ENCODE results near the gene BTBD7. TPM values are rescaled to one million over a fixed set of nuclear protein-coding genes. Genes with fewer than 3 reads are reported as not detected.
"Not testable (repeated sequence)": the region's sequence is repeated elsewhere in the genome, so short reads cannot be mapped to it uniquely, and the experiment has no call there.

BTBD7 gene
- total RNA-seq = 22.5 TPM
- long read RNA-seq, full-length matches to known transcripts = 2 of 8 reads
- long read RNA-seq, partial matches to known transcripts = 1 of 8 reads
- long read RNA-seq, other reads (novel, unspliced or antisense) = 5 of 8 reads

- intact Hi-C loops (cut with DNase I) = loop anchor here (5.0 kb wide), 1 partner anchor 126 kb away; the partner anchor contains the start of genes GON7 and UBR7
- DNase-seq (ENCODE audit: missing footprints) = peak; percentile 98
- peak; percentile 100 for ATAC-seq
Measured at GRCh38 chr14:93332853-93333630, at the start of gene BTBD7. Gene BTBD7 (minus strand): TSS chr14:93333036. CDS start chr14:93296051, 36,985 bp downstream.

GRCh38 chr14:93381644-93382043, 48.8 kb upstream of the BTBD7 start:
- DNase-seq (ENCODE audit: missing footprints) = no peak
- ATAC-seq = no peak
- intact Hi-C loops (cut with DNase I) = no loop called here

- ATAC-seq (no peak), DNase-seq (ENCODE audit: missing footprints) (no peak)
Measured at GRCh38 chr14:93379831-93380230, 47.0 kb upstream of the BTBD7 start.

GRCh38 chr14:93375673-93376156, 42.9 kb upstream of the BTBD7 start:
- intact Hi-C loops (cut with DNase I) = no loop called here
- ATAC-seq = no peak

More at GRCh38 chr14:93379831-93380230, 47.0 kb upstream of the BTBD7 start:
- intact Hi-C loops (cut with DNase I) = no loop called here

GRCh38 chr14:93369713-93370266, 37.0 kb upstream of the BTBD7 start:
- DNase-seq (ENCODE audit: missing footprints) = no peak
- intact Hi-C loops (cut with DNase I) = no loop called here
- ATAC-seq = no peak

More at GRCh38 chr14:93375673-93376156, 42.9 kb upstream of the BTBD7 start:
- no peak for DNase-seq (ENCODE audit: missing footprints)

GRCh38 chr14:93368996-93369712, 36.3 kb upstream of the BTBD7 start:
- ATAC-seq (no peak), DNase-seq (ENCODE audit: missing footprints) (no peak)
- intact Hi-C loops (cut with DNase I) = no loop called here

- DNase-seq (ENCODE audit: missing footprints); intact Hi-C loops (cut with DNase I); ATAC-seq: not testable (repeated sequence)
Measured at GRCh38 chr14:93354873-93355272, 22.0 kb upstream of the BTBD7 start.

- intact Hi-C loops (cut with DNase I) = no loop called here
- ATAC-seq (no peak), DNase-seq (ENCODE audit: missing footprints) (no peak)
Measured at GRCh38 chr14:93348292-93348691, 15.5 kb upstream of the BTBD7 start.

- no peak for ATAC-seq
- intact Hi-C loops (cut with DNase I) = no loop called here
- no peak for DNase-seq (ENCODE audit: missing footprints)
Measured at GRCh38 chr14:93347850-93348249, 15.0 kb upstream of the BTBD7 start.

GRCh38 chr14:93346926-93347721, 14.3 kb upstream of the BTBD7 start, which contains the start of gene COX8C:
Gene COX8C (plus strand): TSS chr14:93347182. CDS start chr14:93347269, 87 bp downstream.
- peak; percentile 66 for DNase-seq (ENCODE audit: missing footprints)
- ATAC-seq = no peak
- intact Hi-C loops (cut with DNase I) = no loop called here

GRCh38 chr14:93343797-93344196, 11.0 kb upstream of the BTBD7 start:
- DNase-seq (ENCODE audit: missing footprints) (no peak), ATAC-seq (no peak)
- intact Hi-C loops (cut with DNase I) = no loop called here

GRCh38 chr14:93343266-93343665, 10.4 kb upstream of the BTBD7 start:
- intact Hi-C loops (cut with DNase I) = no loop called here
- DNase-seq (ENCODE audit: missing footprints) = no peak
- ATAC-seq = no peak

- intact Hi-C loops (cut with DNase I) = no loop called here
- no peak for DNase-seq (ENCODE audit: missing footprints)
- ATAC-seq = no peak
Measured at GRCh38 chr14:93337884-93338283, 5.0 kb upstream of the BTBD7 start.

GRCh38 chr14:93337143-93337753, 4.4 kb upstream of the BTBD7 start:
- intact Hi-C loops (cut with DNase I) = no loop called here
- ATAC-seq (no peak), DNase-seq (ENCODE audit: missing footprints) (no peak)

GRCh38 chr14:93333631-93334103, 831 bp upstream of the BTBD7 start:
- ATAC-seq (no peak), DNase-seq (ENCODE audit: missing footprints) (no peak)
- intact Hi-C loops (cut with DNase I) = loop anchor here (5.0 kb wide), 1 partner anchor 126 kb away; the partner anchor contains the start of genes GON7 and UBR7

- ATAC-seq (peak; percentile 75), DNase-seq (ENCODE audit: missing footprints) (peak; percentile 81)
- intact Hi-C loops (cut with DNase I) = loop anchor here (5.0 kb wide), 1 partner anchor 125 kb away; the partner anchor contains the start of genes GON7 and UBR7
Measured at GRCh38 chr14:93332397-93332852, 411 bp downstream of the BTBD7 start.

- DNase-seq (ENCODE audit: missing footprints) = no peak
- intact Hi-C loops (cut with DNase I) = loop anchor here (5.0 kb wide), 1 partner anchor 125 kb away; the partner anchor contains the start of genes GON7 and UBR7
- ATAC-seq = no peak
Measured at GRCh38 chr14:93331728-93332396, 974 bp downstream of the BTBD7 start.

Measured in Right ventricle myocardium inferior (tissue), 1 donor.